Stomach (tissue), 4 donors: ENCODE measurements around the gene RYR3.

Experiments used
- POLR2A ChIP-seq, 4 donors: fragments of 450-650 bp; IDR thresholded peaks; one replicate each; pipeline ENCODE4 v1.6.1; 2016; ENCODE audit warnings: antibody characterized with exemption in 4 of 4, control low read depth in 2 of 4, mild to moderate bottlenecking in 1 of 4, moderate library complexity in 1 of 4
- POLR2AphosphoS5 ChIP-seq, 3 donors: sonication (generic); formaldehyde crosslinking; IDR thresholded peaks; one replicate each; pipeline ENCODE4 v1.6.1; 2016; ENCODE audit warnings: antibody characterized with exemption in 3 of 3
- TF ChIP-seq, protein P1 (sequence below), 7 experiments: fragments of 450-650 bp in 4 of 7; fragments of 200-600 bp in 3 of 7; sonication (generic) in 3 of 7; IDR thresholded peaks; one replicate each; pipeline ENCODE4 v1.5.1; 2016 to 2019; ENCODE audit warnings: antibody characterized with exemption in 7 of 7, control low read depth in 2 of 7, mild to moderate bottlenecking in 1 of 7

DNA sequence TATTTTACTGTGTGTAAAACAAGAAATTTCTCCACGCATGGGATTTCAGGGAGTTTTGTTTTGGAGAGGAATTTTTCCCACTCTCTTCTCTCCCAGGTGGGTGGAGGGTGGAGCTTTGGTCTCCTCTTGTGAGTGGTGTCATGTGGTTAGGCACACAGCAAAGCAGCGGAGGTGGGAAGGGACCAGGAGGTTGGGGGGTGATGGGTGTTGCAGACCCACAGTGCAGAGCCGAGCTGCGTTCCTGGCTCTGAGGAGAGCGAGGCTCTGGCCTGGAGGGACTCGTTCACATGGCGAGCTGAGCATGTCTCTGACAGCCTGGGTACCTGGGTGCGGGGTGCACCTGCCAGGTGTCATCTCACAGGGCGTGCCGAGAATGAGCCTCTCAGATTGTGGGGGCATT, 87.8 kb downstream of the RYR3 start:
- TF ChIP-seq POLR2A (IDR thresholded peaks at IDR 0.05): no peak
- TF ChIP-seq, protein P1, sequence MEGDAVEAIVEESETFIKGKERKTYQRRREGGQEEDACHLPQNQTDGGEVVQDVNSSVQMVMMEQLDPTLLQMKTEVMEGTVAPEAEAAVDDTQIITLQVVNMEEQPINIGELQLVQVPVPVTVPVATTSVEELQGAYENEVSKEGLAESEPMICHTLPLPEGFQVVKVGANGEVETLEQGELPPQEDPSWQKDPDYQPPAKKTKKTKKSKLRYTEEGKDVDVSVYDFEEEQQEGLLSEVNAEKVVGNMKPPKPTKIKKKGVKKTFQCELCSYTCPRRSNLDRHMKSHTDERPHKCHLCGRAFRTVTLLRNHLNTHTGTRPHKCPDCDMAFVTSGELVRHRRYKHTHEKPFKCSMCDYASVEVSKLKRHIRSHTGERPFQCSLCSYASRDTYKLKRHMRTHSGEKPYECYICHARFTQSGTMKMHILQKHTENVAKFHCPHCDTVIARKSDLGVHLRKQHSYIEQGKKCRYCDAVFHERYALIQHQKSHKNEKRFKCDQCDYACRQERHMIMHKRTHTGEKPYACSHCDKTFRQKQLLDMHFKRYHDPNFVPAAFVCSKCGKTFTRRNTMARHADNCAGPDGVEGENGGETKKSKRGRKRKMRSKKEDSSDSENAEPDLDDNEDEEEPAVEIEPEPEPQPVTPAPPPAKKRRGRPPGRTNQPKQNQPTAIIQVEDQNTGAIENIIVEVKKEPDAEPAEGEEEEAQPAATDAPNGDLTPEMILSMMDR (IDR thresholded peaks at IDR 0.05): no peak
- no peak for TF ChIP-seq POLR2AphosphoS5 (IDR thresholded peaks at IDR 0.05)
